ENCODE results near the gene SGCD. TPM values are rescaled to one million over a fixed set of nuclear protein-coding genes. Genes with fewer than 3 reads are reported as not detected.

Gene SGCD
- total and polyA plus RNA-seq, 4 experiments from 2014 or later, result not detected

DNA sequence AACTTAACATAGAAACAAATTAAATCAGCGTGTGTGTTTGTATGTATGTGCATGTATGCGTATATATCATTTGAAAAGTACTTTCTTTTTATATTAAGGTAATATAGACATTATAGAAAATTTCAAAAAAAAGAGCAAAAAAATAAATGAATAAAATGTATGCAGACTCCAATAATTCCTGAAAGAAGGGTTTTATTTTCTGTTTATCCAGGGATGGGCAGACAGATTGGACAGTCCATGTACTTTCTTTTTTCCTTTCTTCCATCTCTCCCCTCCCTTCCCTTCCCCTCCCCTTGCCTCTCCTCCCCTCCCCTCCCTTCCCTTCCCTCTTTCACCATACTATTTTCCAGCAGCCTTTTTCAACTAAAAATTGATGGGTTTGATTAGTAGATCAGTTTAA is 123.8 kb downstream of the SGCD start:
- H3K36me3 ChIP-seq (ENCODE audit: insufficient read depth, low read length), result no peaks in the 10 kb centered on the region
- Mint-ChIP-seq H3K36me3 (no peaks in the 10 kb centered on the region), H3K27ac (no peak overlapping the region), H3K27me3 (peaks cover 15 to 22% of the 10 kb centered on the region in 2 donors), H3K4me3 (no peak overlapping the region), H3K4me1 (no peaks in the 10 kb centered on the region), H3K9me3 (peaks cover 0 to 2% (median 0%) of the 10 kb centered on the region in 8 donors)
- intact Hi-C loops (cut with micrococcal nuclease), result no loop called here
- no peaks in the 10 kb centered on the region for H3K27me3 ChIP-seq (ENCODE audit: insufficient read depth, low read length)
- ChIA-PET CTCF (ENCODE audit: partially characterized antibody) (no interaction called here), POLR2A (ENCODE audit: partially characterized antibody) (no interaction called here)
- no peaks in the 10 kb centered on the region for H3K9me3 ChIP-seq (ENCODE audit: control insufficient read depth in 1 of 2, low read length in 2 of 2)
- H3K4me3 ChIP-seq (ENCODE audit: low read length in 2 of 2), result no peak overlapping the region
- H3K27ac ChIP-seq (ENCODE audit: low read depth, low read length), result no peak overlapping the region
- H3K4me1 ChIP-seq (ENCODE audit: insufficient read depth, low read length), result no peaks in the 10 kb centered on the region
- no peak for DNase-seq

DNA sequence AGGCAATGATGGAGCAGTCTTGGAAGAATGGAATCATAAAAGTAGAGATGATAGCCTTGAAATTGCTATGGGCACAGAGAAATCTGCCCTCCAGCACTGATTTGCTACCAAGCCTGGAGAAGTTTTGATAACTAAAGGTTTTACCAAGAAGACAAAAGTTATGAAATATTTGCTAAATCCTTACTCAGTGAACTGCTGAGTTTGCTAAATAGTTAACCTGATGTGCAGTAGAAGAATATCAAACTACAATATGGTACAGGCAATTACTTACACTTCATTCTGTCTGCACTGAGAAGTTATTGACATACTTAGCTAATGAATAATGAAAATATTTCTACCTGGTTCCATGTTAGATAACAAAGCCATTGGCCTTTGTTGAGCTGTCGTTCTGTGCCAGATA is 124.5 kb downstream of the SGCD start:
- intact Hi-C loops (cut with micrococcal nuclease), result no loop called here
- H3K27ac Mint-ChIP-seq, result no peak overlapping the region
- H3K4me1 ChIP-seq (ENCODE audit: insufficient read depth, low read length), result no peaks in the 10 kb centered on the region
- no peak for DNase-seq
- H3K9me3 Mint-ChIP-seq, result peaks cover 0 to 2% (median 0%) of the 10 kb centered on the region in 8 donors
- peaks cover 16 to 17% of the 10 kb centered on the region in 2 donors for H3K27me3 Mint-ChIP-seq
- no peaks in the 10 kb centered on the region for H3K36me3 Mint-ChIP-seq
- no peaks in the 10 kb centered on the region for H3K4me1 Mint-ChIP-seq
- H3K27me3 ChIP-seq (ENCODE audit: insufficient read depth, low read length), result no peaks in the 10 kb centered on the region
- no peaks in the 10 kb centered on the region for H3K9me3 ChIP-seq (ENCODE audit: control insufficient read depth in 1 of 2, low read length in 2 of 2)
- no peak overlapping the region for H3K27ac ChIP-seq (ENCODE audit: low read depth, low read length)
- H3K36me3 ChIP-seq (ENCODE audit: insufficient read depth, low read length), result no peaks in the 10 kb centered on the region
- CTCF ChIA-PET (ENCODE audit: partially characterized antibody), result interaction anchor here (0.9 kb wide), 1 partner anchor 13 kb away, joined by 3 read pairs; no protein-coding TSS in a partner anchor
- POLR2A ChIA-PET (ENCODE audit: partially characterized antibody), result no interaction called here
- no peak overlapping the region for H3K4me3 ChIP-seq (ENCODE audit: low read length in 2 of 2)
- no peak overlapping the region for H3K4me3 Mint-ChIP-seq

DNA sequence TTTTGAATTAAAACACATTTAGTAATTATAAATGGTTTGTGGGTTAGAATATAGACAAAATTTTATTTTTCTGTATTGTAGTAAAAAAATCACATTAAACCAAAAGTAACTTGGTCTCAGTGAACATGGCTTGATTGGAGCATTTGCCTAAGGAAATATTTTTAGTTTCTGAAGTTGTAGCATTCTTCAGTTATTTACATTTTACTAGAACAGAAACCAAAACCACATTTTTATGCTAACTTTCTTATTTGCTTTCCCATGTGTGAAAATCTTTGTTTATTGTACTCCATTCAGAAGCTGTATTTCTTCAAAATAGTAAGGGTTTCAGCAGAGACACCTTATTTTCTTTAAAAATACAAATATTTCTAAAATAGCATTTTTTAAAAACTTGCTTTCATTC is 129.9 kb downstream of the SGCD start:
- Mint-ChIP-seq H3K4me1 (no peaks in the 10 kb centered on the region), H3K4me3 (no peak overlapping the region), H3K9me3 (peaks cover 0 to 2% (median 0%) of the 10 kb centered on the region in 8 donors), H3K36me3 (no peaks in the 10 kb centered on the region), H3K27ac (no peak overlapping the region), H3K27me3 (peaks cover 9 to 10% of the 10 kb centered on the region in 2 donors)
- ChIA-PET CTCF (ENCODE audit: partially characterized antibody) (no interaction called here), POLR2A (ENCODE audit: partially characterized antibody) (no interaction called here)
- Histone ChIP-seq H3K4me3 (ENCODE audit: low read length in 2 of 2) (no peak overlapping the region), H3K27ac (ENCODE audit: low read depth, low read length) (no peak overlapping the region), H3K9me3 (ENCODE audit: control insufficient read depth in 1 of 2, low read length in 2 of 2) (no peaks in the 10 kb centered on the region), H3K4me1 (ENCODE audit: insufficient read depth, low read length) (no peaks in the 10 kb centered on the region), H3K27me3 (ENCODE audit: insufficient read depth, low read length) (no peaks in the 10 kb centered on the region), H3K36me3 (ENCODE audit: insufficient read depth, low read length) (no peaks in the 10 kb centered on the region)
- DNase-seq, result no peak
- intact Hi-C loops (cut with micrococcal nuclease), result no loop called here

DNA sequence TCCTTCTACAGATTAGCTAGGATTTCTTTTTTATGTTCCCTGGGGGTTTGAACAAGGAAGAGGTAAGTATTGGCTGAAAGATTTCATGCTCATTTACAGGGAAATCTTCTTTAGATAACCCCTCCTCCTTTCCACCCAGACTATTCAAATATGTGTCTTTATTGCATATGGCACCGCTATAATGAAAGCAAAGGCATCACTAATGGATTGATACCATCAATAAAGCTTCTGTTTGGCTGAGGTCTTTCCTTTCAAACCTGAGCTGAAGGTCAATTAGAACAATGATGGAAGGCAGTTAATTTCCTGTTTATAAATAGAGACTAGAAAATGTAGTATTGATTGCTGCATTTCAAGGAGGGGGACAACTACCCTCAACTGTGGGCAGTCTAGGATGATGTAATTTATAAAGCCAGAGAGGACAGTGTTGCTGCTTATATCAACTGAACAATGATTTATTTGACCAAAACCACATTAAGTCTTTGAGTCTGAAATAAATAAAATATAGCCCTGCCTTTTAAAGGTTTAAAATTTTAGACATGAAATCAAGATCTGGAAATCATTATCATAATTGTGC is 132.9 kb downstream of the SGCD start:
- ChIA-PET POLR2A (ENCODE audit: partially characterized antibody) (no interaction called here), CTCF (ENCODE audit: partially characterized antibody) (no interaction called here)
- no peaks in the 10 kb centered on the region for H3K27me3 ChIP-seq (ENCODE audit: insufficient read depth, low read length)
- no peaks in the 10 kb centered on the region for H3K9me3 ChIP-seq (ENCODE audit: control insufficient read depth in 1 of 2, low read length in 2 of 2)
- DNase-seq, result no peak
- Mint-ChIP-seq H3K4me3 (no peak overlapping the region), H3K27ac (no peak overlapping the region), H3K27me3 (peaks cover 1 to 9% of the 10 kb centered on the region in 2 donors), H3K4me1 (no peaks in the 10 kb centered on the region), H3K36me3 (no peaks in the 10 kb centered on the region), H3K9me3 (no peaks in the 10 kb centered on the region)
- intact Hi-C loops (cut with micrococcal nuclease), result no loop called here
- no peak overlapping the region for H3K4me3 ChIP-seq (ENCODE audit: low read length in 2 of 2)
- no peaks in the 10 kb centered on the region for H3K36me3 ChIP-seq (ENCODE audit: insufficient read depth, low read length)
- no peaks in the 10 kb centered on the region for H3K4me1 ChIP-seq (ENCODE audit: insufficient read depth, low read length)
- H3K27ac ChIP-seq (ENCODE audit: low read depth, low read length), result no peak overlapping the region

DNA sequence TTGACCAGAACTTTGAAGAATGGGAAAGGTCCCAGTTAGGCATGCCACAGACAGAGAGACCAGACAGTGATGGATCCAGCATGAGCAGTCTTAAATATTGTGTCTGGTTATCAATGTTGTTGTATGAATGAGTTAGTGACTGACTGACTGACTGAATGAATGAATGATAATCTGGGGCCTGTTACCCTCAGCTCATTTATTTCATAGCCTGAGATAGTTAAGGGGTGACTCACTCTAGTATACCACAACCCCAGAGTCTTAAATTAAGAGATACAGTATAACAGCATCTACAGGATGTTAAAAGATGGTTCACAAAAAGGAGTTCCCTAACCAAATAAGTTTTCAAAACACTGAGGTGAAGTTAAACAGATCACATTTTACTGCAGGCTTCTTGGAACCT is 133.5 kb downstream of the SGCD start:
- H3K4me1 Mint-ChIP-seq, result no peaks in the 10 kb centered on the region
- Histone ChIP-seq H3K36me3 (ENCODE audit: insufficient read depth, low read length) (no peaks in the 10 kb centered on the region), H3K4me1 (ENCODE audit: insufficient read depth, low read length) (no peaks in the 10 kb centered on the region), H3K9me3 (ENCODE audit: control insufficient read depth in 1 of 2, low read length in 2 of 2) (no peaks in the 10 kb centered on the region), H3K27ac (ENCODE audit: low read depth, low read length) (no peak overlapping the region), H3K4me3 (ENCODE audit: low read length in 2 of 2) (no peak overlapping the region), H3K27me3 (ENCODE audit: insufficient read depth, low read length) (no peaks in the 10 kb centered on the region)
- CTCF ChIA-PET (ENCODE audit: partially characterized antibody), result no interaction called here
- H3K27ac Mint-ChIP-seq, result no peak overlapping the region
- POLR2A ChIA-PET (ENCODE audit: partially characterized antibody), result no interaction called here
- no peaks in the 10 kb centered on the region for H3K36me3 Mint-ChIP-seq
- peaks cover 1 to 10% of the 10 kb centered on the region in 2 donors for H3K27me3 Mint-ChIP-seq
- DNase-seq, result no peak
- no peak overlapping the region for H3K4me3 Mint-ChIP-seq
- intact Hi-C loops (cut with micrococcal nuclease), result no loop called here
- no peaks in the 10 kb centered on the region for H3K9me3 Mint-ChIP-seq

DNA sequence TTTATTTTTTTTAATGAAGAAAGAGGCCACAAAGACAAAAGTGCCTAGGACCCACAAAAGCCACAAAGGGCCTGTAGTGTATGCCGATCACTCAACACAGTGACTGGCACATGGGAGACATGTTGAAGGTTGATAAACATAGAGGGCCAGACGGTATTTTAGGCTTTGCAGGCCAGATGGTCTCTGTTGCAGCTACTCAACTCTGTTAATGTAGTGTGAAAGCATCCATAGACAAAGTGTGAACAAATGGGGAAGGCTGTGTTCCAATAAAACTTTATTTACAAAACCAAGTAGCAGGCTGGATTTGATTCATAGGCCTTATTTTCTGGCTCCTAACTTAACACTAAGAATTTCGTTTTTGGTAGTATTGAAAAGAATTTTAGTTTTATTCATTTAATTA is 139.9 kb downstream of the SGCD start:
- no peaks in the 10 kb centered on the region for H3K27me3 ChIP-seq (ENCODE audit: insufficient read depth, low read length)
- no peak overlapping the region for H3K4me3 ChIP-seq (ENCODE audit: low read length in 2 of 2)
- no peaks in the 10 kb centered on the region for H3K36me3 ChIP-seq (ENCODE audit: insufficient read depth, low read length)
- no peak overlapping the region for H3K27ac ChIP-seq (ENCODE audit: low read depth, low read length)
- Mint-ChIP-seq H3K9me3 (no peaks in the 10 kb centered on the region), H3K4me1 (no peaks in the 10 kb centered on the region), H3K27ac (no peak overlapping the region), H3K36me3 (no peaks in the 10 kb centered on the region), H3K4me3 (no peak overlapping the region), H3K27me3 (peaks cover 0 to 6% of the 10 kb centered on the region in 2 donors)
- no peak for DNase-seq
- no peaks in the 10 kb centered on the region for H3K9me3 ChIP-seq (ENCODE audit: control insufficient read depth in 1 of 2, low read length in 2 of 2)
- H3K4me1 ChIP-seq (ENCODE audit: insufficient read depth, low read length), result no peaks in the 10 kb centered on the region
- ChIA-PET POLR2A (ENCODE audit: partially characterized antibody) (no interaction called here), CTCF (ENCODE audit: partially characterized antibody) (no interaction called here)
- intact Hi-C loops (cut with micrococcal nuclease), result no loop called here

DNA sequence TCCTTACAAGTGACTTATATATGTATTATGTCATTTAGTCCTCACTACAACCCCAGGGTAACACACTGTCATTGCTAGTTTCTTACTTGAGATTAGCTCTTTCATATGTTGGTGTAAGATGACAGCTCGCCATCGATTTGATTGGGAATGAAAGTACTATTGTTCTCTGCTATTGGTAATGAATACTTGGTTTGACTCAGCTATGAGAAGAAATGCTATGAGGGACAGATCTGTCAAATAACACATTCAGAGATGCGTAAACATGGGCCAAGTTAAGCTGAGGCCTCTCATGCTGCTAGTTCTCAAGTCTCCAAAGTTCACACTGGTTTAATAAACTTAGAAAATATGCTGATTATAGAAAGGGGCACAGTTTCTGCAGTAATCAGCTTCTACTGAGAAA is 142.7 kb downstream of the SGCD start:
- no peaks in the 10 kb centered on the region for H3K4me1 Mint-ChIP-seq
- Histone ChIP-seq H3K4me3 (ENCODE audit: low read length in 2 of 2) (no peak overlapping the region), H3K27ac (ENCODE audit: low read depth, low read length) (no peak overlapping the region), H3K36me3 (ENCODE audit: insufficient read depth, low read length) (no peaks in the 10 kb centered on the region), H3K27me3 (ENCODE audit: insufficient read depth, low read length) (no peaks in the 10 kb centered on the region), H3K4me1 (ENCODE audit: insufficient read depth, low read length) (no peaks in the 10 kb centered on the region), H3K9me3 (ENCODE audit: control insufficient read depth in 1 of 2, low read length in 2 of 2) (no peaks in the 10 kb centered on the region)
- H3K4me3 Mint-ChIP-seq, result no peak overlapping the region
- intact Hi-C loops (cut with micrococcal nuclease), result no loop called here
- no peaks in the 10 kb centered on the region for H3K9me3 Mint-ChIP-seq
- ChIA-PET CTCF (ENCODE audit: partially characterized antibody) (no interaction called here), POLR2A (ENCODE audit: partially characterized antibody) (no interaction called here)
- H3K27ac Mint-ChIP-seq, result no peak overlapping the region
- H3K27me3 Mint-ChIP-seq, result peaks cover 0 to 6% of the 10 kb centered on the region in 2 donors
- DNase-seq, result no peak
- H3K36me3 Mint-ChIP-seq, result no peaks in the 10 kb centered on the region

DNA sequence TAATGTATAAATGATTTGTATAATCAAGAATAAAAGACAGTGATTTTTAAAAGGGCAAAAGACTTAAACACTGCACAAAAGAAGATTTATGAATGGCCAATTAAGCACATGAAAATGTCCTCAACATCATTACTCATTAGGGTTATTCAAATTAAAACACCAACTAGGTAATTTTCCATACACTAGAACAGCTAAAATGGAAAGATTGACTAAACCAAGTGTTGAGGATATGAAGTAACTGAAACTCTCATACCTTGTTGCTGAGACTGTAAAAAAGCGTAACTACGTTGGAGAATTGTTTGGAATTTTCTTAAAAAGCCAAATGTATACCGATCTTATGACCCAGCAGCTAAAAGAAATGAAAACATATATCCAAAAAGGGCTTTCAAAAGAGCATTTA is 144.9 kb downstream of the SGCD start:
- H3K27ac ChIP-seq (ENCODE audit: low read depth, low read length), result no peak overlapping the region
- H3K36me3 ChIP-seq (ENCODE audit: insufficient read depth, low read length), result no peaks in the 10 kb centered on the region
- no peaks in the 10 kb centered on the region for H3K9me3 Mint-ChIP-seq
- no peak overlapping the region for H3K27ac Mint-ChIP-seq
- H3K27me3 Mint-ChIP-seq, result peaks cover 0 to 4% of the 10 kb centered on the region in 2 donors
- H3K4me1 Mint-ChIP-seq, result no peaks in the 10 kb centered on the region
- DNase-seq, result no peak
- no peaks in the 10 kb centered on the region for H3K9me3 ChIP-seq (ENCODE audit: control insufficient read depth in 1 of 2, low read length in 2 of 2)
- intact Hi-C loops (cut with micrococcal nuclease), result no loop called here
- no peak overlapping the region for H3K4me3 Mint-ChIP-seq
- ChIA-PET CTCF (ENCODE audit: partially characterized antibody) (no interaction called here), POLR2A (ENCODE audit: partially characterized antibody) (no interaction called here)
- H3K36me3 Mint-ChIP-seq, result no peaks in the 10 kb centered on the region
- no peak overlapping the region for H3K4me3 ChIP-seq (ENCODE audit: low read length in 2 of 2)
- H3K27me3 ChIP-seq (ENCODE audit: insufficient read depth, low read length), result no peaks in the 10 kb centered on the region
- H3K4me1 ChIP-seq (ENCODE audit: insufficient read depth, low read length), result no peaks in the 10 kb centered on the region

All from CD4-positive, alpha-beta memory T cell (primary cell).